H9 (cell line): Measurements from ENCODE around the gene ADCY5. TPM values are rescaled to one million over a fixed set of nuclear protein-coding genes. Genes with fewer than 3 reads are reported as not detected.

Source experiments
- DNase-seq: peaks from one replicate; pipeline ENCODE4 v3.0.0-alpha.2; 2017
- H2AFZ ChIP-seq: one replicate; pipeline ENCODE4 v1.6.1; 2013; ENCODE audit warnings: mild to moderate bottlenecking, low read length, control low read depth, moderate library complexity
- H2AK5ac ChIP-seq: 2 replicates; pipeline ENCODE4 v1.6.1; 2013; ENCODE audit warnings: low read length, control low read depth, mixed read lengths; ENCODE audit not compliant: insufficient read length
- H2BK120ac ChIP-seq: one replicate; pipeline ENCODE4 v1.6.1; 2013; ENCODE audit warnings: low read depth, mild to moderate bottlenecking, low read length, control low read depth, inconsistent platforms; ENCODE audit not compliant: poor library complexity, severe bottlenecking
- H2BK12ac ChIP-seq: 2 replicates; pipeline ENCODE4 v1.6.1; 2013; ENCODE audit warnings: low read length, control low read depth, mixed read lengths, low read depth; ENCODE audit not compliant: insufficient read length
- H2BK15ac ChIP-seq: 2 replicates; pipeline ENCODE4 v1.6.1; 2013; ENCODE audit warnings: low read depth, low read length, control low read depth
- H2BK20ac ChIP-seq: one replicate; pipeline ENCODE4 v1.6.1; 2013; ENCODE audit warnings: low read depth, mild to moderate bottlenecking, low read length, control low read depth, inconsistent platforms; ENCODE audit not compliant: poor library complexity, severe bottlenecking
- H2BK5ac ChIP-seq: 2 replicates; pipeline ENCODE4 v1.6.1; 2013; ENCODE audit warnings: low read length, control low read depth, mixed read lengths; ENCODE audit not compliant: insufficient read length
- H3K14ac ChIP-seq: 2 replicates; pipeline ENCODE4 v1.6.1; 2013; ENCODE audit warnings: low read length, control low read depth; ENCODE audit not compliant: insufficient read depth
- H3K18ac ChIP-seq: 2 replicates; pipeline ENCODE4 v1.6.1; 2013; ENCODE audit warnings: low read depth, mild to moderate bottlenecking, mixed read lengths, low read length, control low read depth; ENCODE audit not compliant: insufficient read length
- H3K23ac ChIP-seq: 2 replicates; pipeline ENCODE4 v1.6.1; 2013; ENCODE audit warnings: low read length, control low read depth, mixed read lengths, low read depth; ENCODE audit not compliant: insufficient read length
- H3K23me2 ChIP-seq: 2 replicates; pipeline ENCODE4 v1.6.1; 2013; ENCODE audit warnings: low read depth, mild to moderate bottlenecking, mixed read lengths, low read length, control low read depth; ENCODE audit not compliant: insufficient read length, poor library complexity, severe bottlenecking
- H3K27ac ChIP-seq: 2 replicates; pipeline ENCODE4 v1.5.1; 2013; ENCODE audit warnings: low read length, control low read depth, mixed read lengths, low read depth; ENCODE audit not compliant: insufficient read length
- H3K27me3 ChIP-seq: 2 replicates; pipeline ENCODE4 v1.6.1; 2013; ENCODE audit warnings: low read length, control low read depth, inconsistent platforms; ENCODE audit not compliant: insufficient read depth
- H3K4ac ChIP-seq: 2 replicates; pipeline ENCODE4 v1.6.1; 2013; ENCODE audit warnings: low read depth, mild to moderate bottlenecking, control low read depth, inconsistent platforms, low read length, moderate library complexity
- H3K4me1 ChIP-seq: 2 replicates; pipeline ENCODE4 v1.6.1; 2013; ENCODE audit warnings: low read length, control low read depth, inconsistent platforms; ENCODE audit not compliant: insufficient read depth
- H3K4me2 ChIP-seq: 2 replicates; pipeline ENCODE4 v1.6.1; 2013; ENCODE audit warnings: low read length, control low read depth, mixed read lengths; ENCODE audit not compliant: insufficient read length, insufficient read depth
- H3K56ac ChIP-seq: 2 replicates; pipeline ENCODE4 v1.6.1; 2013; ENCODE audit warnings: low read depth, mild to moderate bottlenecking, mixed read lengths, low read length, control low read depth; ENCODE audit not compliant: insufficient read length
- H3K79me1 ChIP-seq: 2 replicates; pipeline ENCODE4 v1.6.1; 2013; ENCODE audit warnings: low read depth, mild to moderate bottlenecking, moderate library complexity, low read length, control low read depth, inconsistent platforms; ENCODE audit not compliant: insufficient read depth, poor library complexity, severe bottlenecking
- H3K79me2 ChIP-seq: 2 replicates; pipeline ENCODE4 v1.6.1; 2013; ENCODE audit warnings: low read length, control low read depth, inconsistent platforms; ENCODE audit not compliant: insufficient read depth
- H3K9ac ChIP-seq: 2 replicates; pipeline ENCODE4 v1.6.1; 2013; ENCODE audit warnings: low read length, control low read depth, mixed read lengths; ENCODE audit not compliant: insufficient read length; ENCODE audit errors: extremely low read depth
- H3K9me3 ChIP-seq: one replicate; pipeline ENCODE4 v1.6.1; 2013; ENCODE audit warnings: low read depth, low read length, inconsistent platforms; ENCODE audit not compliant: control insufficient read depth
- H3T11ph ChIP-seq: one replicate; pipeline ENCODE4 v1.6.1; 2013; ENCODE audit warnings: mild to moderate bottlenecking, low read length, control low read depth, inconsistent platforms
- H4K20me1 ChIP-seq: one replicate; pipeline ENCODE4 v1.6.1; 2013; ENCODE audit not compliant: control insufficient read depth, insufficient read length, insufficient read depth
- H4K5ac ChIP-seq: 2 replicates; pipeline ENCODE4 v1.6.1; 2013; ENCODE audit warnings: low read depth, mild to moderate bottlenecking, mixed read lengths, low read length, control low read depth; ENCODE audit not compliant: insufficient read length
- H4K8ac ChIP-seq: replicated peaks from 2 replicates; pipeline ENCODE4 v1.6.1; 2013; ENCODE audit warnings: low read length, control low read depth, mixed read lengths, low read depth; ENCODE audit not compliant: insufficient read length
- H4K91ac ChIP-seq: 2 replicates; pipeline ENCODE4 v1.6.1; 2013; ENCODE audit warnings: low read depth, mild to moderate bottlenecking, moderate library complexity, mixed read lengths, low read length, control low read depth; ENCODE audit not compliant: insufficient read length
- H3K27ac Mint-ChIP-seq, 3 experiments: 2 replicates in 2 of 3; 3 replicates in 1 of 3; pipeline ENCODE4 v1.8.0; 2020 to 2021; ENCODE audit warnings: mixed read lengths in 3 of 3, mild to moderate bottlenecking in 1 of 3, moderate library complexity in 1 of 3
- H3K27me3 Mint-ChIP-seq: 2 replicates; pipeline ENCODE4 v1.8.0; 2021; ENCODE audit warnings: low read depth, mild to moderate bottlenecking, moderate library complexity, mixed read lengths
- H3K36me3 Mint-ChIP-seq, 3 experiments: 2 replicates in 2 of 3; 3 replicates in 1 of 3; pipeline ENCODE4 v1.8.0; 2020 to 2021; ENCODE audit warnings: low read depth in 3 of 3, mixed read lengths in 3 of 3; ENCODE audit not compliant: insufficient read depth in 1 of 3
- H3K4me1 Mint-ChIP-seq, 2 experiments: 2 replicates each; pipeline ENCODE4 v1.8.0; 2020; ENCODE audit warnings: mixed read lengths in 2 of 2
- H3K4me3 Mint-ChIP-seq, 2 experiments: 2 replicates in 1 of 2; 3 replicates in 1 of 2; pipeline ENCODE4 v1.8.0; 2020 to 2021; ENCODE audit warnings: mild to moderate bottlenecking in 2 of 2, mixed read lengths in 2 of 2, moderate library complexity in 1 of 2
- H3K9me3 Mint-ChIP-seq, 2 experiments: 2 replicates in 1 of 2; 3 replicates in 1 of 2; pipeline ENCODE4 v1.8.0; 2020; ENCODE audit warnings: mild to moderate bottlenecking in 2 of 2, mixed read lengths in 2 of 2, moderate library complexity in 1 of 2
- CTCF ChIP-seq: fragments of 200-600 bp; sonication (generic); conservative IDR thresholded peaks from 3 replicates; pipeline ENCODE4 v1.8.0; 2021; ENCODE audit warnings: antibody characterized with exemption, mild to moderate bottlenecking
- WGBS: extraction: QIAGEN DNeasy Blood & Tissue Kit; methylation state at CpG from one replicate; pipeline ENCODE4 v1.1.7; 2013; ENCODE audit warnings: missing lambda C conversion rate, low lambda C conversion rate, mixed read lengths; ENCODE audit not compliant: insufficient read length; ENCODE audit errors: extremely low coverage; 5-methylcytosine and 5-hydroxymethylcytosine counted together
- total RNA-seq: library from RNA; stranded (reverse); gene quantifications from 2 replicates; pipeline ENCODE4 v1.2.1, GENCODE V29; 2021

ADCY5 gene
- total RNA-seq, 1 experiment from 2014 or later, result 5.0 TPM

GRCh38 chr3:123388042-123388441 is 60.8 kb downstream of the ADCY5 start:
- WGBS, result no CpG with 5 or more reads among the region's 8 CpGs
- H3K27me3 ChIP-seq, result no peaks in the 10 kb centered on the region
- no peaks in the 10 kb centered on the region for H3K79me1 ChIP-seq
- H2AK5ac ChIP-seq, result no peak overlapping the region
- no peaks in the 10 kb centered on the region for H4K20me1 ChIP-seq
- Mint-ChIP-seq H3K36me3 (no peaks in the 10 kb centered on the region), H3K27me3 (peaks cover 6% of the 10 kb centered on the region), H3K4me3 (no peak overlapping the region), H3K4me1 (peaks cover 35 to 42% of the 10 kb centered on the region in 2 experiments), H3K27ac (peak overlapping the region in 2 of 3 experiments; percentile 13 to 18; a peak in 2 of 7 replicates), H3K9me3 (no peaks in the 10 kb centered on the region; a peak in 1 of 5 replicates)
- H2BK12ac ChIP-seq, result no peak overlapping the region
- no peak overlapping the region for H3K56ac ChIP-seq
- H3K9ac ChIP-seq, result no peak overlapping the region
- no peak for TF ChIP-seq CTCF
- no peaks in the 10 kb centered on the region for H3K9me3 ChIP-seq
- no peak overlapping the region for H3K18ac ChIP-seq
- H2AFZ ChIP-seq, result no peak overlapping the region
- no peak overlapping the region for H4K91ac ChIP-seq
- no peak overlapping the region for H2BK120ac ChIP-seq
- DNase-seq, result no peak
- no peak overlapping the region for H3K14ac ChIP-seq
- no peak overlapping the region for H3K27ac ChIP-seq
- no peak overlapping the region for H2BK15ac ChIP-seq
- H3K79me2 ChIP-seq, result no peaks in the 10 kb centered on the region
- H4K8ac ChIP-seq, result no peak overlapping the region
- peaks cover 2% of the 10 kb centered on the region; the same call in 1 of the 2 replicates for H3K4me1 ChIP-seq
- H2BK5ac ChIP-seq, result no peak overlapping the region
- no peak overlapping the region for H3K4me2 ChIP-seq
- H2BK20ac ChIP-seq, result no peak overlapping the region
- no peak overlapping the region for H3T11ph ChIP-seq
- H3K23ac ChIP-seq, result no peak overlapping the region
- no peak overlapping the region for H4K5ac ChIP-seq
- no peaks in the 10 kb centered on the region for H3K23me2 ChIP-seq
- H3K4ac ChIP-seq, result no peak overlapping the region
